GM11168 (cell line): Measurements from ENCODE around the gene SLC8A1.

ENCODE experiments used
- in situ Hi-C: fragments of 300-500 bp; cut with MboI; formaldehyde crosslinking; loops from one replicate; pipeline ENCODE4 v1.12.0; 2022; ENCODE audit warnings: low sequenced_read_pairs; ENCODE audit not compliant: unreplicated experiment

Gene SLC8A1

DNA sequence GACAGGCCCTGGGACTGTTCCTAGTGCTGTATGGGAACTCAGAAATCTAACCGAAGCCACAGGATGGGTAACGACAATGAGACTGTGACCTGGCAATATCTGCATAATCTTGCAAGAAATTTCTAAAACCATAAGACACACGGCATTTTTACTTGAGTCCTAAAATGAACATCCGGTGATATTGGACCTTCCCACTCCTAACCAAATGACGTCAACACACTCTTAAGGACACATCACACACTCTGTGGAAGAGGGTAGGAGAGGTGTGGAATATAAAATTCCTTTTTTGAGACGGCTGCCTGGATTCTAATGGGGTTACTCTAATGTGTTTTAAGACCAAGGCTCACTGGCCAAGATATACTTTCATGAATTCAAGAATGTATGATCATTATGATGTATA, 195.9 kb downstream of the SLC8A1 start:
- in situ Hi-C loops, result no loop called here

GRCh38 chr2:40255103-40255502, 196.8 kb downstream of the SLC8A1 start:
- in situ Hi-C loops, result no loop called here

DNA sequence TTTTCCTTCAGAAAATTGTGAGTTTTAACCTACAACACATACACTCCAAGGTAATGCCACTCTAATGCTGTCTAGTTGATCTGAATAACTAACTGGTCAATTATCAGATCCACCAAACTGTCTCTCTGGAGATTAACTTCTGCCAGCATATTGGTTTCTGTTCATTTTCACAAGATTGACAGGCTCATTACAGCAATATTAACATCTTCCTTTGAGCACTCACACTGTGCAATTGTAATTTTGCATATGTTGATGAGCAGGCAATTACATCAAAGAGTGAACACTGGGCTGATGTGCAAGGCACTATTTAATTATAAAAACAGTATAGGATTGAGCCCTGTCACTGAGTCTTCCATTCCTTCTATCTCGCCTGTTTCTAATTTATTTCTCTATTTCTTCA, 197.3 kb downstream of the SLC8A1 start:
- in situ Hi-C loops, result no loop called here

- in situ Hi-C loops, result no loop called here
These were observed 200.8 kb downstream of the SLC8A1 start for GRCh38 chr2:40251137-40251536.

DNA sequence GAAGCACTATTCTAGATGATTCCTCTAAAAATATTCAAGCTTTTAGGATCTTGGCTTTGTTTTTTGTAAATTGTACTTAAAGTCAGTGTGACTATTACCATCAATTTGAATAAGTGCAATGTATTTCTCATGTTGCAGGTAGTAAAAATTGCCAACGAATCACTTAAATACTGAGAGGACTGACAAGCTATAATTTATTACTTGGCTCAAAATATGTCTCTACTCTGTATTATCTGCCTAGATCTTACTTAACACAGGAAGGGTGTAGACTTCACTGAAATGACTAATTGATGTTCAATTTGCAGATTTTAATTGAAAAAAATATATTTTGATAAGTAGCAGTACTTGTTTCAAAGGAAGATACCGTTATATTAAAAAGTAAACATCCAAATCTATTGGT, 202.3 kb downstream of the SLC8A1 start:
- in situ Hi-C loops, result no loop called here

DNA sequence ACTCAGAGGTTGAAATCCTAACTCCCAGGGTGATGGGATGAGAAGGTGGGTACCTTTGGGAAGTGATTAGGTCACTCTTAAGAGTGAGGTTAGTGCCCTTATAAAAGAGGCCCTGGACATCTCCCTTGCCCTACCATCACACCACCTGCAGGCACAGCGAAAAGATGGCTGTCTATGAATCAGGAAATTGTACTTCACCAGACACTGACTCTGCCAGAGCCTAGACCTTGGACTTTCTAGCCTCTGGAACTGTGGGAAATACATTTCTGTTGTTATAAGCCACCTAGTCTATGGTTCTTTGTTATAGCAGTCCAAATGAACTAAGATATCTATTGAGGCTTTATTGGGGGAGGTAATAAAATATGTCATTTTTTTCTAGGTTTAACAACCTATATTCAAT, 203.6 kb downstream of the SLC8A1 start:
- in situ Hi-C loops, result no loop called here

GRCh38 chr2:40244675-40245074, 207.2 kb downstream of the SLC8A1 start:
- in situ Hi-C loops, result no loop called here

DNA sequence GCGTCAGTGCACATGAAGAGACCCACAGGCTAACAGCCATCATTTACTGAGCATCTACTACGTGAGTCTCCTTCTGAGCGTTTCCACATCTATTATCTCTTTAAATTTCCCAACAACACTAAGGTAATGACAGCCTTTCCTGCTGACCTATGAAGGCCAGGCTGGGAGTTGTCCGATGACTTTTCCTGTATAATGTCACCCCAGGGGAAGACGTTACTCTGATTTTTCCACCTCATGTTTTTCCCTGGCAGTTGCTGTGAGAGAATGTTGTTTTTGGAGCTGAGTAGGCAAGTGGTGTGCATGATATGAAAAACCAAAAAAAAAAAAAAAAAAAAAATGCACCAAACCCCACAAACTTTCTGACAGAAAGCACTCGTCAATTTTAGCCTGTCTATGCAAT, 207.6 kb downstream of the SLC8A1 start:
- in situ Hi-C loops, result no loop called here

DNA sequence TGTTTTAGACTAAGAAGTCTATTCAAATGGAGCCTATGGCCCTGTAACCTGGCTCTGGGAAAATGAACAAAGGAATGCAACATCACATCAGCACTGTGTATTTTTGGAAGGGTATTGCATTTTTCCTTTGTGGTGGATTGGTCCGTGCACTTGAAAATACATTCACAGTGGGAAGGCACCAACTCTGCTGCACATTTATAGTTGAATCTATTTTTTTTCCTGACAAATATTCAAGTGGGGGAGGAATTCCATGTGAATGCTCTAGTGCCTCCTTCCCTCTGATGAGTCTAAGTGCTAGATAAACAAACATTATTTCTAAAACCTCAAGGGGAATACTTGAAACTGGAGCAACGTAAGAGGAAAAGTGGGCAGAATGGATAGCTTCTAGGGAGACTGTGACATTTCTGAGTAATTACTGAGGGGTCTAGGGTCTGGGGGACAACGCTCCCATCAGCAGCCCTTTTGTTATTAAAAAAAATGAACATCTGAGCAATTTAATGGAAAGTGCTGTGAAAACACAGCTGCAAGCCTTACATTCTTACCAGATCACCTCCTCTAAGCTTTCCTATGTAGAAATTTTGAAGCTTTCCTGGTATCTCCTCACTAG, 208.2 kb downstream of the SLC8A1 start:
- in situ Hi-C loops, result no loop called here

DNA sequence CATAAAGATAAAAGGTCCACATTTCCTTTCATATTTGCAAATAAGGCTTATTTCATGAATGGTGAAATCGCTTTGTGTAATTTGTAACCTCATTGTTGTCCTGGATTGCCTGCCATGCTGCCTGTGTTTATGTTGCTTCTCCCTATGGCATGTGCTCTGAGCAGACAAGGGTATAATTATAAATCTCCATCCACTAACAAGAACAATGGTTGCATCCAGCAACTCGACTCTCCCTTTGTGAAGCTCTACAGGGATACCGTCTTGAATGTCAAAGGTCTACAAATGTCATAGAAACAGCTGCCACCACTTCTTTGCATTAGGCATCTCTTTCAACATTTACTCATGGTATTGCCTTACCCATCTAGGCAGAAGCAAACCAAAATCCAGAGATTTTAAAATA, 209.6 kb downstream of the SLC8A1 start:
- in situ Hi-C loops, result no loop called here

DNA sequence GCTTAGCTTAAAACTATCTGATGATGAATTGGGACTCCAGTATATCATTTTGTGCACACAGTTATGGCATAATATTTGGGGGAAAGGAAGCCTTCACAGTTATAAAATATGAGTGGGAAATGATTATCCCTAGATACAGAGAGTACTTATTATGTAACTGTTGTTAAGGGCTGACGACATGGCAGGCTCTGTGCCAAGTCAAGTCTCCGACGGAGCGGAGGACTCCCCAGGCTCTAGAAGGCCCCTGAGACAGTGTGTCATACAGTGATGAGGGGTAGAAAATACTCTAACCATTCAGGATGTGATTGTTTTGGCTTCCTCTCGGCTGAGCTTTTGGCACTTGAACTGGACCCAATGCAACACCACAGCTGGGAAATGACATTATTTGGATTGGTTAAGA, 211.8 kb downstream of the SLC8A1 start:
- in situ Hi-C loops, result no loop called here

GRCh38 chr2:40230707-40231432, 221.0 kb downstream of the SLC8A1 start:
- in situ Hi-C loops, result no loop called here

- in situ Hi-C loops, result no loop called here
These were observed 221.7 kb downstream of the SLC8A1 start for GRCh38 chr2:40230186-40230585.

- in situ Hi-C loops, result no loop called here
These were observed 223.6 kb downstream of the SLC8A1 start for GRCh38 chr2:40228310-40228709.

GRCh38 chr2:40227210-40227609, 224.7 kb downstream of the SLC8A1 start:
- in situ Hi-C loops, result no loop called here

DNA sequence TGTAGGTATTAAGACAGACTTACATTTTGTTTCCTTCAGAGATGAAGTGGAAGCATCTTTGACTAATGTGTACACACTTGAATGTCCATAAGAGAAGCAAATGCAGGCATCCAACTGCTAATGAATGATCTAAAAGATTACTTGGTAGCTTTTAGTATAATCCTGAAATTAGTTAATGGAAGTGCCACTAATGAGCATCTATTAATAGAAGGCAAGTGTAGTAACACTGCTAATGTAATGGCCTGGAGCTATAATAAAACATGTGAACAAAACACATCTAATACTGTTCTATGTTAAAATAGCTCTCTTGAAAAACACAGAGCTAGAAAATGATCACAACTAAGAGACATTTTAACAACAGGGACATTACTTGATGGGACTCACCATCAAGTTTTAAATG, 225.3 kb downstream of the SLC8A1 start:
- in situ Hi-C loops, result no loop called here

GRCh38 chr2:40225670-40226210, 226.2 kb downstream of the SLC8A1 start:
- in situ Hi-C loops, result no loop called here

DNA sequence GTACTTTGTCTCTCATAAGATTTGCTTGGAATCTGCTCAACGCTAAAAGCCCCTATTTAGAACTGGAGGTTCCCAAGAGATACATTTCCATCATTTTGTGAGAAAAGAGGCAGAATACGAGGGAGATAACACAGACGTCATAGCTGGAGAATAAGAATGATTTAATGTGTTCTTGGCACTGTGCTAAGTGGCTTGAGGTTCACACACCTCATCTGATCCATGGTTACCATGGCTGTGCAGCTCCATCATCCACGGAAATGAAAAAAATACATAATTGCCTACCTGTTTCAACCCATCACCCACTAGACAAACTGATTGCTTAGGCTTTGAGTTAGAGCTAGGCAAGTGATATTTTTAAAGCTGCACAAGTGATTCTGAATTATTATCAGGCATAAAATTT, 227.6 kb downstream of the SLC8A1 start:
- in situ Hi-C loops, result no loop called here

DNA sequence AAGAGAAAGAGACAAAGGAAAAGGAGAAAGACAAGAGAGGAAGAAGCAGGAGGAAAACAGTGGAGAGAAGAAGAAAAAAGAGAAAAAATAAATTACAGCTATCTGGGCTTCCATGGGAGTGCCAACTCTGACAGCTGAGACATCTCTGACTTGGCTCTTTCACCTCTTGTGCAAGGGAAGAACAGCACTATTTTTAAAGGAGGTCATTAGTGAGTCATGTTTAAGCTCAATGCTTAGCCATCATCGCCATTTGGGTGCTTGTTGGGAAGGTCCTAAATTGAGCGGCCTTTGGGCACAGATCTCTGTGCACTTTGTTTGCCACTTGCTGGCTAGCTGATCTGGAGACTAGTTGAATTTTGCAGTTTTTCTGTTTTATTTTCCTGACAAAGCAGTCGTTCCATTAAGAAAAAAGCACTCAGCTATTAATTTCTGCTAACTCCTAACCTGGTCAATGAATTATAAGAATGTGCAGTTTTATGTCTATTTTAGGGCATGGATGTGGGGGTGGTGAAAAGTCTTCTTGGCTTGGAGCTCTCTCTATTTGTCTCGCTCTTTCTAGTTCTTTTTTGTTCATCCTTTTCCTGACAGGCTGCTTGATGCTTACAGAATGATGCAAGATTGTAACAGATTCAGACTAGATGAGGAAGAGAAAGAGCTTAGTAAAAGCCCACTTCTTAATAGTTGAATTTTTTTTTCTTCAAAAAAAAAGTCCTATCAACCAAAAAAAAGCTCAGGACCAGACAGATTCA, 231.5 kb downstream of the SLC8A1 start:
- in situ Hi-C loops, result no loop called here

DNA sequence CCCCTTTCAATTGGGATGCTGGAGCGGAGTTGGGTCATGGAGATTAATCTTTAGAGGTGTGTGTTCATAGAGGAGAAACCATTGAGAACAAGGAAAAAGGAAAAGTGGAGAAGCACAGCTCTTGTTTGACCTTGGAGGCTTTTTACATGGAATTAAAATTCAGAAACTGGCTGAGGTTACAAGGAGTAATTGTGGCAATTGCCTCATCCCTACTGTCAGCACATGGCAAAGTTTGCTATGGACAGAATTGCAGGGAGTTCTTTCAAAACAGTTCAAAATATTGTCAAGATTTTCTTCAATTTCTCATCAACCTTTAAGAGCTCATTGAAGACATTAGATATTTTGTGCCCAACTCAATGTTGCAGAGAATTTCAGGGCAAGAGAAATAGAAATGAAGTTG, 232.7 kb downstream of the SLC8A1 start:
- in situ Hi-C loops, result no loop called here

- in situ Hi-C loops, result no loop called here
These were observed 233.2 kb downstream of the SLC8A1 start for GRCh38 chr2:40218679-40219078.
